HL-60 (cell line): ENCODE measurements around the gene KRT86.

Experiments used
- CTCF ChIP-seq: IDR thresholded peaks from one replicate; pipeline ENCODE4 v1.5.1; 2011; ENCODE audit warnings: low read length, control low read depth, inconsistent platforms; ENCODE audit not compliant: insufficient read depth
- SPI1 ChIP-seq: IDR thresholded peaks from 2 replicates; pipeline ENCODE4 v1.6.1; 2012; ENCODE audit warnings: low read depth, mild to moderate bottlenecking, borderline replicate concordance

DNA sequence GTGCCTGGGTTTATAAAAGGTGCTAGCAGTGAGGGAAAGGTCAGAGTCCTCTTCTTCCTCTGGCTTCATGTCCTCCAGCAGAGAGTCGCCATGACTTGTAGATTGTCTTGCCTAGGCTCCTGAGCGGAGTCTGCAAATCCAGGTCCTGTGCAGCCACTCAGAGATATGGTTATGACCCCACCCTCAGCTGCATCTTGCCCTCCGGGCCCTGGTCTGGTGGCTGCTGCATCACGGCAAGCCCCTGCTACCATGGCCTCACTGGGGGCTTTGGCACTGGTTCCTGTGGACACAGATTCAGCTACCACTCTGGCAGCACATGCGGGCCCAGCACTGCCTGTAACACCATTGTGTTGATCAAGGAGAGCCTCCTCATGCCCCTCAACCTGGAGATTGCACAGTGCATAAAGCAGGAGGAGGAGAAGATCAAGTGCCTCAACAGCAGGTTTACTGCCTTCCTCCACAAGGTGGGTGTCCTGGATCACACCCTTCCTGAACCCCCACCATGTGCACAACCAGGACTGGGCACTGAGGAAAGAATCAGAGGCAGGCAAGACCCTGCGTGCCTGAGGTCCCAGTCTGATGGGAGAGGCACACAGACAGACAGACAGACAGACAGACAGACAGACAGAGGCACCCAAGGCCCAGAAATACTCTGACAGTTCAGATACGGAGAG lies 10.5 kb upstream of the KRT86 start:
- no peak for TF ChIP-seq CTCF
- no peak for TF ChIP-seq SPI1
